Gastroesophageal sphincter (tissue), 4 donors: ENCODE data around the gene TCTN2. TPM values are rescaled to one million over a fixed set of nuclear protein-coding genes. Genes with fewer than 3 reads are reported as not detected.

ENCODE experiments used
- ATAC-seq: fragments of 150-250 bp; one replicate; pipeline ENCODE4 v1.9.1; 2016; ENCODE audit warnings: mild to moderate bottlenecking, moderate library complexity
- H3K27ac ChIP-seq, 4 donors: fragments of 200-600 bp; sonication (generic) in 3 of 4; 1 replicate in 3 of 4; 2 replicates in 1 of 4; pipeline ENCODE4 v1.5.1; 2016 to 2019
- H3K27me3 ChIP-seq: fragments of 200-600 bp; sonication (generic); one replicate; pipeline ENCODE4 v1.5.1; 2019
- H3K36me3 ChIP-seq, 2 donors: fragments of 200-600 bp; sonication (generic); one replicate each; pipeline ENCODE4 v1.5.1; 2019; ENCODE audit warnings: control low read depth in 1 of 2
- H3K4me1 ChIP-seq, 3 donors: fragments of 200-600 bp; sonication (generic); 1 replicate in 2 of 3; 2 replicates in 1 of 3; pipeline ENCODE4 v1.5.1; 2016 to 2019; ENCODE audit warnings: control low read depth in 2 of 3
- H3K4me3 ChIP-seq, 2 donors: fragments of 200-600 bp; sonication (generic); one replicate each; pipeline ENCODE4 v1.5.1; 2019; ENCODE audit warnings: mild to moderate bottlenecking in 1 of 2, moderate library complexity in 1 of 2
- H3K9me3 ChIP-seq, 3 donors: fragments of 200-600 bp; sonication (generic); one replicate each; pipeline ENCODE4 v1.5.1; 2017 to 2019; ENCODE audit warnings: control low read depth in 2 of 3
- CTCF ChIP-seq, 4 experiments: fragments of 200-600 bp in 2 of 4; fragments of 450-650 bp in 2 of 4; sonication (generic) in 1 of 4; IDR thresholded peaks; one replicate each; pipeline ENCODE4 v1.5.1; 2017 to 2019; ENCODE audit warnings: antibody characterized with exemption in 4 of 4, mild to moderate bottlenecking in 2 of 4, moderate library complexity in 2 of 4
- EP300 ChIP-seq: sonication (generic); formaldehyde crosslinking; IDR thresholded peaks from one replicate; pipeline ENCODE4 v1.6.1; 2017; ENCODE audit warnings: antibody characterized with exemption, mild to moderate bottlenecking
- POLR2A ChIP-seq, 2 donors: fragments of 450-650 bp; IDR thresholded peaks; one replicate each; pipeline ENCODE4 v1.6.1; 2017; ENCODE audit warnings: antibody characterized with exemption in 2 of 2, mild to moderate bottlenecking in 2 of 2, moderate library complexity in 1 of 2
- POLR2AphosphoS5 ChIP-seq: sonication (generic); formaldehyde crosslinking; IDR thresholded peaks from one replicate; pipeline ENCODE4 v1.6.1; 2017; ENCODE audit warnings: antibody characterized with exemption
- WGBS, 2 donors: methylation state at CpG; one replicate each; pipeline ENCODE4 v1.1.5; 2018; ENCODE audit warnings: low coverage in 1 of 2; 5-methylcytosine and 5-hydroxymethylcytosine counted together
- total RNA-seq, 4 donors: library from RNA; depleted of rRNA; stranded (reverse); fragments of >200 nt; gene quantifications; one replicate each; pipeline ENCODE4 v1.1.0, GENCODE V29; 2016

Gene TCTN2
- total RNA-seq, 4 donors from 2014 or later, result 5.0 to 7.8 (median 7.1) TPM

- TF ChIP-seq POLR2AphosphoS5 (no peak), POLR2A (IDR thresholded peaks at IDR 0.05) (no peak), EP300 (no peak), CTCF (IDR thresholded peaks at IDR 0.05) (no peak)
- Histone ChIP-seq H3K4me3 (no peak overlapping the region), H3K4me1 (no peaks in the 10 kb centered on the region), H3K27ac (no peak overlapping the region), H3K9me3 (no peaks in the 10 kb centered on the region), H3K27me3 (no peaks in the 10 kb centered on the region), H3K36me3 (peaks cover 0 to 95% of the 10 kb centered on the region in 2 donors)
- 95% methylated on average over 3 of the region's 3 CpGs for WGBS, 2 donors
- no peak for ATAC-seq
Measured at GRCh38 chr12:123683964-123684363, 13.1 kb downstream of the TCTN2 start.

GRCh38 chr12:123686636-123687190 is 15.8 kb downstream of the TCTN2 start:
- Histone ChIP-seq H3K36me3 (peaks cover 0 to 97% of the 10 kb centered on the region in 2 donors), H3K9me3 (no peaks in the 10 kb centered on the region), H3K4me3 (no peak overlapping the region), H3K27me3 (no peaks in the 10 kb centered on the region), H3K27ac (no peak overlapping the region), H3K4me1 (no peaks in the 10 kb centered on the region)
- 89 to 93% methylated on average over 10 to 16 of the region's 18 CpGs for WGBS, 2 donors
- ATAC-seq, result no peak
- TF ChIP-seq CTCF (IDR thresholded peaks at IDR 0.05), result no peak
- TF ChIP-seq EP300, result no peak
- no peak for TF ChIP-seq POLR2A (IDR thresholded peaks at IDR 0.05)
- no peak for TF ChIP-seq POLR2AphosphoS5

- 82 to 83% methylated on average over 5 to 7 of the region's 8 CpGs for WGBS, 2 donors
- TF ChIP-seq POLR2A (IDR thresholded peaks at IDR 0.05) (no peak), CTCF (IDR thresholded peaks at IDR 0.05) (no peak), POLR2AphosphoS5 (no peak), EP300 (no peak)
- Histone ChIP-seq H3K9me3 (no peaks in the 10 kb centered on the region), H3K4me3 (no peak overlapping the region), H3K27me3 (no peaks in the 10 kb centered on the region), H3K27ac (no peak overlapping the region), H3K4me1 (no peaks in the 10 kb centered on the region), H3K36me3 (peaks cover 0 to 97% of the 10 kb centered on the region in 2 donors)
- ATAC-seq, result no peak
Measured at GRCh38 chr12:123690191-123690840, 19.4 kb downstream of the TCTN2 start.

- Histone ChIP-seq H3K27ac (no peak overlapping the region), H3K27me3 (no peaks in the 10 kb centered on the region), H3K4me3 (no peak overlapping the region), H3K9me3 (no peaks in the 10 kb centered on the region), H3K4me1 (no peaks in the 10 kb centered on the region), H3K36me3 (peaks cover 0 to 98% of the 10 kb centered on the region in 2 donors)
- no peak for TF ChIP-seq POLR2AphosphoS5
- no peak for TF ChIP-seq POLR2A (IDR thresholded peaks at IDR 0.05)
- TF ChIP-seq CTCF (IDR thresholded peaks at IDR 0.05), result no peak
- TF ChIP-seq EP300, result no peak
- no peak for ATAC-seq
- WGBS, 2 donors, result 81% methylated on average over 8 of the region's 8 CpGs; no CpG with 5 or more reads in 1 of the 2 donors
Measured at GRCh38 chr12:123696207-123696606, 25.3 kb downstream of the TCTN2 start.

GRCh38 chr12:123696646-123697045 is 25.7 kb downstream of the TCTN2 start:
- no peak for ATAC-seq
- peaks cover 0 to 98% of the 10 kb centered on the region in 2 donors for H3K36me3 ChIP-seq

More at GRCh38 chr12:123696646-123697045, 25.7 kb downstream of the TCTN2 start:
- Histone ChIP-seq H3K9me3 (no peaks in the 10 kb centered on the region), H3K4me3 (no peak overlapping the region), H3K27ac (no peak overlapping the region), H3K27me3 (no peaks in the 10 kb centered on the region), H3K4me1 (no peaks in the 10 kb centered on the region)
- whole genome bisulfite sequencing, 2 donors, result 82 to 86% methylated on average over 4 of the region's 4 CpGs
- no peak for TF ChIP-seq CTCF (IDR thresholded peaks at IDR 0.05)
- no peak for TF ChIP-seq POLR2A (IDR thresholded peaks at IDR 0.05)
- no peak for TF ChIP-seq POLR2AphosphoS5
- TF ChIP-seq EP300, result no peak
